ENCODE results near the gene KIDINS220.

DNA sequence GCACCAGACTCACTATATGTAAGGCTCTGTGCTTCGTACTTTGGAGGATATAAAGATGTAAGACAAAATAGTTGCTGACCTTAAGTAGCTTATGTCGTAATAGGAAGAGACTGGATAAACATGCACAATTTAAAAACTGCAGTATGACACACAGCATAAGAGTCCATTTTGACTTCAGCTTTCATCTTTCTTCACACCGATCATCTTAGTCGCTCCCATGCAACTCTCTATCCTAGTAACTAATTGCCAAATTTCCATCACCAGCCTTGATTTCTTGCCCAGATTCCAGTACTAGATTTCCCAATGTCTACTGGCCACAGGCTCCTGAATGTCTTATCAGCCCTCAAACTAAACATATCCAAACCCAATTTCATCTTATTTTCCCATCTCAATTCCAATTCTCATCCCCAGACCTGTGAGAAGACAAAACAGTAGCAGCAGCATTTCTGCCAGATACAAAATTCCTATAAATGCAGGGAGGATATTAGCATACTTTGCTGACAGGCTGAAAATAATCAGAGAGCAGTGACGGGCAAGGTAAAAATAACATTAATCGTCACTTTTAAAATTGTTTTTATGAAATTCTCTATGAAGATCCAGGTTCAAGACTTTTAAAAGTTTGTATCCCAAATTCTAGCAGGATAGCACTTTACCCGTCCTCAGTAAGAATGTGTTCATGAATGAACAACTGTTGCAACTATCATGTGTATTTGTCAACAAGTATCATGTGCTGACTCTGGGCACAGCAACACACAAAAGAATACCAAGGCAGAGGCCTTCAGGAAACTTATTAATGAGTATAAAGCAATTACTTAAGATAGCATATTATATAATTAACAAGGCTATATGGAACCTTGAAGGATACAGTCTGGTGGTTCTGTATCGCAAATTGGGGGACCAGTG, 42.2 kb downstream of the KIDINS220 start:
- TF ChIP-seq EP300 (IDR thresholded peaks at IDR 0.05; ENCODE audit: borderline replicate concordance) = no peak
- no peak for TF ChIP-seq YY1 (IDR thresholded peaks at IDR 0.05; ENCODE audit: low read depth)
- no peak for TF ChIP-seq EGR1 (IDR thresholded peaks at IDR 0.05)
- TF ChIP-seq TAF1 (IDR thresholded peaks at IDR 0.05; ENCODE audit: low read depth) = no peak
- no peak for TF ChIP-seq NFIC (IDR thresholded peaks at IDR 0.05)
- no peak for TF ChIP-seq TCF12 (IDR thresholded peaks at IDR 0.05; ENCODE audit: low read depth)

Data from Ishikawa (cell line).